SK-N-SH treated with all-trans-retinoic acid at 6 μM for 48 hours (cell line): ENCODE measurements around the gene LYST.

Experiments
- ATAC-seq: fragments of 200-7000 bp; cut with Tn5 transposase; 3 replicates; pipeline ENCODE4 v1.9.1; 2020; ENCODE audit warnings: mild to moderate bottlenecking, moderate library complexity
- ARNTL ChIP-seq: fragments of 450-650 bp; formaldehyde crosslinking; IDR thresholded peaks from 2 replicates; pipeline ENCODE4 v1.5.0; 2020; ENCODE audit warnings: low read depth, mild to moderate bottlenecking, moderate library complexity, borderline replicate concordance
- BACH2 ChIP-seq: fragments of 250-450 bp; sonication (Bioruptor Pico); IDR thresholded peaks from 2 replicates; pipeline ENCODE4 v1.9.0; 2021; ENCODE audit warnings: mild to moderate bottlenecking, borderline replicate concordance
- CSDC2 ChIP-seq: fragments of 250-450 bp; sonication (Bioruptor Pico); IDR thresholded peaks from 2 replicates; pipeline ENCODE4 v1.5.0; 2020; ENCODE audit warnings: mild to moderate bottlenecking, moderate library complexity
- ESRRG ChIP-seq: fragments of 250-450 bp; sonication (Bioruptor Pico); IDR thresholded peaks from 2 replicates; pipeline ENCODE4 v1.6.1; 2021; ENCODE audit warnings: mild to moderate bottlenecking
- GLIS3 ChIP-seq: fragments of 250-450 bp; sonication (Bioruptor Pico); IDR thresholded peaks from 2 replicates; pipeline ENCODE4 v1.5.0; 2020; ENCODE audit warnings: mild to moderate bottlenecking, moderate library complexity
- ISL1 ChIP-seq: fragments of 250-450 bp; sonication (Bioruptor Pico); IDR thresholded peaks from 2 replicates; pipeline ENCODE4 v2.1.2; 2022; ENCODE audit warnings: mild to moderate bottlenecking, moderate library complexity
- OSR1 ChIP-seq: fragments of 250-450 bp; sonication (Bioruptor Pico); IDR thresholded peaks from 2 replicates; pipeline ENCODE4 v1.8.0; 2022; ENCODE audit warnings: moderate library complexity, mild to moderate bottlenecking, inconsistent platforms
- PPARA ChIP-seq: fragments of 250-450 bp; sonication (Bioruptor Pico); IDR thresholded peaks from 2 replicates; pipeline ENCODE4 v1.5.0; 2020; ENCODE audit warnings: mild to moderate bottlenecking, borderline replicate concordance
- RARB ChIP-seq: fragments of 250-450 bp; sonication (Bioruptor Pico); IDR thresholded peaks from 2 replicates; pipeline ENCODE4 v1.8.0; 2021; ENCODE audit warnings: mild to moderate bottlenecking, moderate library complexity
- SNAI2 ChIP-seq: fragments of 250-450 bp; sonication (Bioruptor Pico); IDR thresholded peaks from 2 replicates; pipeline ENCODE4 v1.5.0; 2020; ENCODE audit warnings: mild to moderate bottlenecking, moderate library complexity
- TCF4 ChIP-seq: fragments of 250-450 bp; sonication (Bioruptor Pico); IDR thresholded peaks from 2 replicates; pipeline ENCODE4 v1.8.0; 2021; ENCODE audit warnings: mild to moderate bottlenecking, moderate library complexity, borderline replicate concordance
- TOX ChIP-seq: fragments of 250-450 bp; sonication (Bioruptor Pico); IDR thresholded peaks from 2 replicates; pipeline ENCODE4 v1.8.0; 2021; ENCODE audit warnings: mild to moderate bottlenecking, moderate library complexity, borderline replicate concordance
- ZC3H10 ChIP-seq: fragments of 250-450 bp; sonication (Bioruptor Pico); IDR thresholded peaks from 2 replicates; pipeline ENCODE4 v1.5.1; 2021; ENCODE audit warnings: mild to moderate bottlenecking, moderate library complexity
- ZFP3 ChIP-seq: fragments of 250-450 bp; sonication (Bioruptor Pico); IDR thresholded peaks from 2 replicates; pipeline ENCODE4 v1.5.0; 2020; ENCODE audit warnings: mild to moderate bottlenecking, moderate library complexity
- ZFP30 ChIP-seq: fragments of 450-650 bp; formaldehyde crosslinking; IDR thresholded peaks from 2 replicates; pipeline ENCODE4 v1.5.0; 2022; ENCODE audit warnings: mild to moderate bottlenecking, moderate library complexity
- ZNF565 ChIP-seq: fragments of 450-650 bp; formaldehyde crosslinking; conservative IDR thresholded peaks from 2 replicates; pipeline ENCODE4 v1.5.0; 2020; ENCODE audit warnings: low read depth, mild to moderate bottlenecking, moderate library complexity
- ZNF70 ChIP-seq: fragments of 450-650 bp; formaldehyde crosslinking; IDR thresholded peaks from 2 replicates; pipeline ENCODE4 v1.5.0; 2020; ENCODE audit warnings: mild to moderate bottlenecking, moderate library complexity
- ZNF8 ChIP-seq: fragments of 450-650 bp; formaldehyde crosslinking; IDR thresholded peaks from 2 replicates; pipeline ENCODE4 v1.5.0; 2020; ENCODE audit warnings: mild to moderate bottlenecking, moderate library complexity
- TF ChIP-seq, protein P1 (sequence below): fragments of 250-450 bp; sonication (Bioruptor Pico); IDR thresholded peaks from 2 replicates; pipeline ENCODE4 v1.5.1; 2021; ENCODE audit warnings: mild to moderate bottlenecking, moderate library complexity
- TF ChIP-seq, protein P2 (sequence below): fragments of 250-450 bp; sonication (Bioruptor Pico); IDR thresholded peaks from 2 replicates; pipeline ENCODE4 v1.8.0; 2020; ENCODE audit warnings: mild to moderate bottlenecking, moderate library complexity, borderline replicate concordance
- TF ChIP-seq, protein P3 (sequence below): fragments of 250-450 bp; sonication (Bioruptor Pico); IDR thresholded peaks from 2 replicates; pipeline ENCODE4 v1.8.0; 2021; ENCODE audit warnings: low read depth, mild to moderate bottlenecking, moderate library complexity, borderline replicate concordance

The LYST gene

DNA sequence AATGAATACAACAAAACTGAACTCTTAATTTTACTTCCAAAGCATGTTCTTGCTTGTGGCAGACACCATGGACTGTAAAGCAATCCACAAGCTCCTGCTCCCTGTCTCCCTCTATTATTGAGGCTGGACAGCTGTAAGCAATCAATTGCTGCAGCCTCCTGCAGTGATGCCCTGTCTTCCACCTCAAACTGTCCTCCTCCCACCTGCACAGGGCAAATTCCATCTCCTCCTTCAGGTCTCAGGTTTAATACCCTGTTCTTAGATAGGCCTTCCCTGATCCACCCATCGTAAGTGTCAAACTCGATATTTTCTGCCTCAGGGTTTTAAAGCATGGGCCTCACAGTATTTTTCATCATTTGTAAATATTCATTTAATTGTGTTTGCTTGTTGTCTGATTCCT lies 81.8 kb downstream of the LYST start:
- ATAC-seq: no peak
- TF ChIP-seq ISL1 (CRISPR knock-in tag) (no peak), ZNF70 (CRISPR knock-in tag) (no peak), BACH2 (CRISPR knock-in tag) (no peak), ZFP30 (no peak), TOX (CRISPR knock-in tag) (no peak), OSR1 (CRISPR knock-in tag) (no peak), ZNF565 (CRISPR knock-in tag) (no peak), ESRRG (CRISPR knock-in tag) (no peak), PPARA (CRISPR knock-in tag) (no peak)
- TF ChIP-seq, protein P1, sequence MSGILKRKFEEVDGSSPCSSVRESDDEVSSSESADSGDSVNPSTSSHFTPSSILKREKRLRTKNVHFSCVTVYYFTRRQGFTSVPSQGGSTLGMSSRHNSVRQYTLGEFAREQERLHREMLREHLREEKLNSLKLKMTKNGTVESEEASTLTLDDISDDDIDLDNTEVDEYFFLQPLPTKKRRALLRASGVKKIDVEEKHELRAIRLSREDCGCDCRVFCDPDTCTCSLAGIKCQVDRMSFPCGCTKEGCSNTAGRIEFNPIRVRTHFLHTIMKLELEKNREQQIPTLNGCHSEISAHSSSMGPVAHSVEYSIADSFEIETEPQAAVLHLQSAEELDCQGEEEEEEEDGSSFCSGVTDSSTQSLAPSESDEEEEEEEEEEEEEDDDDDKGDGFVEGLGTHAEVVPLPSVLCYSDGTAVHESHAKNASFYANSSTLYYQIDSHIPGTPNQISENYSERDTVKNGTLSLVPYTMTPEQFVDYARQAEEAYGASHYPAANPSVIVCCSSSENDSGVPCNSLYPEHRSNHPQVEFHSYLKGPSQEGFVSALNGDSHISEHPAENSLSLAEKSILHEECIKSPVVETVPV (CRISPR knock-in tag): no peak
- TF ChIP-seq, all 23 proteins: peak for 0

DNA sequence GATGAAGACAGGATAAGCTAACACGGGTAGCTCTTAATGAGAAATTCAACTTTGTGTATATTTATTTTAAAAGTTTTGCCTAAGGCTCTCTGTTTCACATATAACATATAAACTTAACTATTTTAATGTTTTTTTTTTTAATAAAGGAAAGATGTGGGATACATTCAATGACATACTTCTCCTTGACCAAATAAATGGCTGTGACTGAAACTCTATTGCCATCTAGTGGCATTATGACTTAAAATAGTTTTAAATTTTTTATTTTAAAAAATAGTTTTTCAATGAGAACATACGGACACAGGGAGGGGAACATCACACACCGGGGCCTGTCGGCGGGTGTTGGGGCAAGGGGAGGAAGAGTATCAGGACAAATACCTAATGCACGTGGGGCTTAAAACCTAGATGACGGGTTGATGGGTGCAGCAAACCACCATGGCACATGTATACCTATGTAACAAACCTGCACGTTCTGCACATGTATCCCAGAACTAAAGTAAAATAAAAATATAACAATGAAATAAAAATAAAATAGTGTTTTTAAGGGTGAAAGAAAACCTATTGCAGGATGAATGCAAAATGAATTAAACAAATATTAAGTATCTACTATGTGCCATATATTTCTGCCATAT lies 83.4 kb downstream of the LYST start:
- no peak for TF ChIP-seq ZFP3
- TF ChIP-seq ZC3H10 (CRISPR knock-in tag): no peak
- TF ChIP-seq CSDC2 (CRISPR knock-in tag): no peak
- no peak for TF ChIP-seq BACH2 (CRISPR knock-in tag)
- TF ChIP-seq ESRRG (CRISPR knock-in tag): no peak
- TF ChIP-seq ZNF70 (CRISPR knock-in tag): no peak
- no peak for TF ChIP-seq ARNTL (CRISPR knock-in tag)
- no peak for TF ChIP-seq ISL1 (CRISPR knock-in tag)
- no peak for TF ChIP-seq RARB (CRISPR knock-in tag)
- TF ChIP-seq GLIS3 (CRISPR knock-in tag): no peak
- no peak for TF ChIP-seq PPARA (CRISPR knock-in tag)
- TF ChIP-seq, protein P2, sequence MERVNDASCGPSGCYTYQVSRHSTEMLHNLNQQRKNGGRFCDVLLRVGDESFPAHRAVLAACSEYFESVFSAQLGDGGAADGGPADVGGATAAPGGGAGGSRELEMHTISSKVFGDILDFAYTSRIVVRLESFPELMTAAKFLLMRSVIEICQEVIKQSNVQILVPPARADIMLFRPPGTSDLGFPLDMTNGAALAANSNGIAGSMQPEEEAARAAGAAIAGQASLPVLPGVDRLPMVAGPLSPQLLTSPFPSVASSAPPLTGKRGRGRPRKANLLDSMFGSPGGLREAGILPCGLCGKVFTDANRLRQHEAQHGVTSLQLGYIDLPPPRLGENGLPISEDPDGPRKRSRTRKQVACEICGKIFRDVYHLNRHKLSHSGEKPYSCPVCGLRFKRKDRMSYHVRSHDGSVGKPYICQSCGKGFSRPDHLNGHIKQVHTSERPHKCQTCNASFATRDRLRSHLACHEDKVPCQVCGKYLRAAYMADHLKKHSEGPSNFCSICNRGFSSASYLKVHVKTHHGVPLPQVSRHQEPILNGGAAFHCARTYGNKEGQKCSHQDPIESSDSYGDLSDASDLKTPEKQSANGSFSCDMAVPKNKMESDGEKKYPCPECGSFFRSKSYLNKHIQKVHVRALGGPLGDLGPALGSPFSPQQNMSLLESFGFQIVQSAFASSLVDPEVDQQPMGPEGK (CRISPR knock-in tag): no peak
- TF ChIP-seq TOX (CRISPR knock-in tag): no peak
- TF ChIP-seq ZFP30: no peak
- TF ChIP-seq, protein P3, sequence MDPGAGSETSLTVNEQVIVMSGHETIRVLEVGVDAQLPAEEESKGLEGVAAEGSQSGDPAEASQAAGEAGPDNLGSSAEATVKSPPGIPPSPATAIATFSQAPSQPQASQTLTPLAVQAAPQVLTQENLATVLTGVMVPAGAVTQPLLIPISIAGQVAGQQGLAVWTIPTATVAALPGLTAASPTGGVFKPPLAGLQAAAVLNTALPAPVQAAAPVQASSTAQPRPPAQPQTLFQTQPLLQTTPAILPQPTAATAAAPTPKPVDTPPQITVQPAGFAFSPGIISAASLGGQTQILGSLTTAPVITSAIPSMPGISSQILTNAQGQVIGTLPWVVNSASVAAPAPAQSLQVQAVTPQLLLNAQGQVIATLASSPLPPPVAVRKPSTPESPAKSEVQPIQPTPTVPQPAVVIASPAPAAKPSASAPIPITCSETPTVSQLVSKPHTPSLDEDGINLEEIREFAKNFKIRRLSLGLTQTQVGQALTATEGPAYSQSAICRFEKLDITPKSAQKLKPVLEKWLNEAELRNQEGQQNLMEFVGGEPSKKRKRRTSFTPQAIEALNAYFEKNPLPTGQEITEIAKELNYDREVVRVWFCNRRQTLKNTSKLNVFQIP (CRISPR knock-in tag): no peak
- TF ChIP-seq, all 23 proteins: peak for 0

DNA sequence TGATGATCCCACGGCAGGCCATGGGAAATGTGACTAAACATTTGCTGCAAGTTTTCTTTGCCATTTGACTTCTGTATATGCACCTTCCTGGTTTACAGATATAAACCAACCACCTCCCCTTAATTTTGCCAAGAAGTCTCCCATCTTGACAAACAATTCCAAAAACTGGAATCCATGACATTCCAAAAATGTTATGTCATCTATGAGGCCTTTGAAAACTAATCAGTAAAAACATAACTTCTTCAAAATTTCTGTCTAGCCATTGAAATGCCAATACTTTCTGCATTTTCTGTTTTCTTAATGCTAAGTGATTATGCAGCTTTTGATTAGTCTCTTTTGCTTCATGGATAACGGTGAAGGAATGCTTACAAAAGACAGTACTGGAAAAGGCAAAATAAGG lies 84.1 kb downstream of the LYST start:
- peak; percentile 39; the same call in 2 of the 3 replicates for ATAC-seq
- TF ChIP-seq SNAI2 (CRISPR knock-in tag): no peak
- TF ChIP-seq ESRRG (CRISPR knock-in tag): no peak
- no peak for TF ChIP-seq ZNF8 (CRISPR knock-in tag)
- TF ChIP-seq PPARA (CRISPR knock-in tag): no peak
- no peak for TF ChIP-seq ZFP3
- no peak for TF ChIP-seq ZC3H10 (CRISPR knock-in tag)
- TF ChIP-seq CSDC2 (CRISPR knock-in tag): no peak
- no peak for TF ChIP-seq ZFP30
- TF ChIP-seq, protein P3 (CRISPR knock-in tag): no peak
- TF ChIP-seq, protein P1 (CRISPR knock-in tag): no peak
- no peak for TF ChIP-seq ISL1 (CRISPR knock-in tag)
- no peak for TF ChIP-seq ZNF70 (CRISPR knock-in tag)
- no peak for TF ChIP-seq TCF4
- TF ChIP-seq OSR1 (CRISPR knock-in tag): no peak

More for the DNA sequence above, 83.4 kb downstream of the LYST start:
- peak; percentile 87 for ATAC-seq
